ENCODE results near the gene INPPL1. TPM values are rescaled to one million over a fixed set of nuclear protein-coding genes. Genes with fewer than 3 reads are reported as not detected.

Gene INPPL1
- total RNA-seq, 4 donors from 2014 or later = 25.0 to 68.8 (median 41.2) TPM

DNA sequence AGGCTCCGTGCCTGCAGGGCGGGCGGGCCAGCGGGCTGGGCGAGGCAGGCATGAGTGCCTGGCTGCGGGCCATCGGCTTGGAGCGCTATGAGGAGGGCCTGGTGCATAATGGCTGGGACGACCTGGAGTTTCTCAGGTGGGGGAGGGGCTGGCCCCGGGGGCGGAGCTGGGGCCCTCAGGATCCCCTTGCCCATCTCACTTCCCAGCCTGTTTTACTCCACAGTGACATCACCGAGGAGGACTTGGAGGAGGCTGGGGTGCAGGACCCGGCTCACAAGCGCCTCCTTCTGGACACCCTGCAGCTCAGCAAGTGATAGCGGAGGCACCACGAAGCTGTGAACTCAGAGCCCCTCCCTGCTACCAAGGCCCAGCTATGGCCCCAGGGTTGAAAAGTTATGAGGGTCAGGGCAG lies 13.5 kb downstream of the INPPL1 start:
- intact Hi-C loops (cut with DNase I; ENCODE audit: low total_unique reads) = no loop called here
- TF ChIP-seq POLR2A (IDR thresholded peaks at IDR 0.05) = no peak
- TF ChIP-seq, protein P1, sequence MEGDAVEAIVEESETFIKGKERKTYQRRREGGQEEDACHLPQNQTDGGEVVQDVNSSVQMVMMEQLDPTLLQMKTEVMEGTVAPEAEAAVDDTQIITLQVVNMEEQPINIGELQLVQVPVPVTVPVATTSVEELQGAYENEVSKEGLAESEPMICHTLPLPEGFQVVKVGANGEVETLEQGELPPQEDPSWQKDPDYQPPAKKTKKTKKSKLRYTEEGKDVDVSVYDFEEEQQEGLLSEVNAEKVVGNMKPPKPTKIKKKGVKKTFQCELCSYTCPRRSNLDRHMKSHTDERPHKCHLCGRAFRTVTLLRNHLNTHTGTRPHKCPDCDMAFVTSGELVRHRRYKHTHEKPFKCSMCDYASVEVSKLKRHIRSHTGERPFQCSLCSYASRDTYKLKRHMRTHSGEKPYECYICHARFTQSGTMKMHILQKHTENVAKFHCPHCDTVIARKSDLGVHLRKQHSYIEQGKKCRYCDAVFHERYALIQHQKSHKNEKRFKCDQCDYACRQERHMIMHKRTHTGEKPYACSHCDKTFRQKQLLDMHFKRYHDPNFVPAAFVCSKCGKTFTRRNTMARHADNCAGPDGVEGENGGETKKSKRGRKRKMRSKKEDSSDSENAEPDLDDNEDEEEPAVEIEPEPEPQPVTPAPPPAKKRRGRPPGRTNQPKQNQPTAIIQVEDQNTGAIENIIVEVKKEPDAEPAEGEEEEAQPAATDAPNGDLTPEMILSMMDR (IDR thresholded peaks at IDR 0.05) = no peak
- DNase-seq (ENCODE audit: low spot score in 2 of 2) = peak in 1 of 2 donors; percentile 84
- no peak overlapping the region for H3K4me3 ChIP-seq (ENCODE audit: low read depth, poor library complexity, severe bottlenecking)
- WGBS, 2 donors = 26 to 45% methylated on average over 7 to 9 of the region's 16 CpGs

DNA sequence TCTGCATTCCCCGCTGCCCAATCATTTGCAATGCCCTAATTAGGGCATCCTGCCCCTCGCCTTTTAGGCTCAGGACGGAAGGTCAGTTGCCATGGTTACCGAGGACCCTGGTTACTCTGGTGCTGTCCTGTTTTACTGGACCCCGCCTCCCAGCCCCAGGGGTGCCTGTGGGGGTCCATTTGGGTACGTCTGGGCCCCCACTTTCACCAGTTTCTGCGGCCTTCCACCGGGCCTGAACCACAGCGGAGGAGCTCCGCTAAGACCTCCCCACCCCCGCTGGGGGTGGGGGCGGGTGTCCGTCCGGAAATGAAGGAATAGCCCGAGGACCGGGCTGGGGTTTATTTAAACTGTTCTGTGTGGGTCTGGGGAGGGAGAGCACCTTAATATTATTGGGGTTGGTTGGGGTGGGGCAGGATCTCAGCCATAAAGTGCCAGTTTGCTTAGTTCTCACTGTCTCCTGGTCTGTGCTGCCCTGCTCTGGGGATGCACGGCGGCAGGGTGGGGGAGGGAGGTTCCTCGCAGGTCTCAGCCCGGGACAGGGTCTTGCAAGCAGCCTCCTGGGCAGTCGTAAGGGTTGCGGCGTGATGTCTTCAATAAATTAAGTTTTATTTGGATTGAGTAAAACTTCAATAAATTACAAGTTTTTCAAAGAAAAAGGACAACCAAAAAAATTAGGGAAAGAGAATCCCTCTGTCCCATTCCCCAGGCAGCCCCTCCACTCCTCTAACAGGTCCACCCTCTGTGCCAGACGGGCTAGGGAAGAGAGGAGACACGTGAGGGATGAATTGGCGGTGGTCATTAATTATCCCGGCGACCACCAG lies 14.1 kb downstream of the INPPL1 start:
- DNase-seq (ENCODE audit: low spot score in 2 of 2) = peak in 1 of 2 donors; percentile 84
- H3K4me3 ChIP-seq (ENCODE audit: low read depth, poor library complexity, severe bottlenecking) = no peak overlapping the region
- intact Hi-C loops (cut with DNase I; ENCODE audit: low total_unique reads) = no loop called here
- WGBS, 2 donors = 74 to 75% methylated on average over 26 to 28 of the region's 28 CpGs
- TF ChIP-seq, protein P1 (IDR thresholded peaks at IDR 0.05) = no peak
- TF ChIP-seq POLR2A (IDR thresholded peaks at IDR 0.05) = no peak

DNA sequence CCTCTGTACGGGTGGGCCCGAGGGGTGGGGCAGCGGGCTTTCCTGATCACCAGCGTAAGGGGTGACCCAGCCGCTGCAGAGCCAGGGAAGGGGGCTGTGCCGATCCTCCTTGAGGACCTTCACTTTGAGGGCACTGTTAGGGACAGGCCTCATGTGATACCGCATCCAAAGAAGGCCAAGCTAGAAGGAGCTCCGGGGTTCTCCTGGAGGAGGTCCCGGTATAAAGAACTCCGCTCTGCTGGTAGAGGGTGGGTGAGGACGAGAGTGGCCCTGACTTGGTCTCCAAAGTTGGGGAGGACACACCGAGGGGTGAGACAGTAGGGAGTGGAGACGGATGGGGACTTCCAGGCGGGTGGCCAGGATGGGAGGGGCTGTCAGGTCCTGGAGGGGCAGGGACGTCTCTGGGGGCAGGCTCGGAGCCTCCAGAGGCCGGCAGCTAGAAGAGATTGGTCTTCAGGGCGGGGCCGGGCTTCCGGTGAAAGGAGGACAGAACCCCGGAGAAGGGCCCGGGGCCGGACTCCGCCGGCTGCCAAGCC lies 14.8 kb downstream of the INPPL1 start:
- WGBS, 2 donors = 18 to 19% methylated on average over 19 to 21 of the region's 25 CpGs
- TF ChIP-seq, protein P1 (IDR thresholded peaks at IDR 0.05) = no peak
- TF ChIP-seq POLR2A (IDR thresholded peaks at IDR 0.05) = no peak
- H3K4me3 ChIP-seq (ENCODE audit: low read depth, poor library complexity, severe bottlenecking) = no peak overlapping the region
- DNase-seq (ENCODE audit: low spot score in 2 of 2) = peak in 1 of 2 donors; percentile 93
- intact Hi-C loops (cut with DNase I; ENCODE audit: low total_unique reads) = no loop called here

DNA sequence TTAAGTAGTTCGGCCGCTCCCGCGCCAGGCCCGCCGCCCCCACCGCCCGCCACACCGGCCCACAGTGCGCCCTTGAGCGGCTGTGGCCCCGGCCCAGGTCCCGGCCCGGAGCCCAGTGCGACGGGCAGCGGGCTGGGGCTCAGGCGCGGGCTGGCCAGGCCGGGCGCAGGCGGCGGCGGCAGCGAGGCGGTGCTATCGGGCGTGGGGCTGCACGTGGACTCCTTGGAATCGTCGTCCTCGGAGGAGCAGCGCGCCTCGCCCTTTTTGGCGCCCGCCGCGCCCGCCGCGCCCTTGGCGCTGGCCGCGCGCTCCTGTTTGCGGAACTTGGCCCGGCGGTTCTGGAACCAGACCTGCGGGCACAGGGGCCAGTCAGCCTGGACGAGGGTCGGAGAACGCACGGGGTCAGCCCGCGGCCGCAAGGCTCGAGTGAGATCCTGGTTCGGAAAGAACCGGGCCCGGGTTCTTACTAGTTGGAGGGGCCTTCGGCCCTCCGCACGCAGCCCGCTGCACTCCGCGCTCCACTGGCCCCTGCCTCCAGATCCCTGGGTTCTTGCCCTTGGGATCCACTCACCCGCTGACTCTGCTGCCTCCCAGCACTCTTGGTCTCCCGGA lies 15.4 kb downstream of the INPPL1 start:
- 3 to 15% methylated on average over 7 to 30 of the region's 69 CpGs for WGBS, 2 donors

GRCh38 chr11:72240461-72241290 lies 16.1 kb downstream of the INPPL1 start:
- peak in 1 of 2 donors; percentile 84 for DNase-seq (ENCODE audit: low spot score in 2 of 2)
- no peak overlapping the region for H3K4me3 ChIP-seq (ENCODE audit: low read depth, poor library complexity, severe bottlenecking)
- WGBS, 2 donors = 32 to 39% methylated on average over 44 of the region's 44 CpGs
- intact Hi-C loops (cut with DNase I; ENCODE audit: low total_unique reads) = no loop called here
- TF ChIP-seq, protein P1 (IDR thresholded peaks at IDR 0.05) = no peak
- TF ChIP-seq POLR2A (IDR thresholded peaks at IDR 0.05) = no peak

More for the DNA sequence above, 15.4 kb downstream of the INPPL1 start:
- TF ChIP-seq, protein P1 (IDR thresholded peaks at IDR 0.05) = no peak
- TF ChIP-seq POLR2A (IDR thresholded peaks at IDR 0.05) = no peak
- intact Hi-C loops (cut with DNase I; ENCODE audit: low total_unique reads) = no loop called here
- DNase-seq (ENCODE audit: low spot score in 2 of 2) = peak in 1 of 2 donors; percentile 93
- H3K4me3 ChIP-seq (ENCODE audit: low read depth, poor library complexity, severe bottlenecking) = no peak overlapping the region

Measured in lower leg skin (tissue), 4 donors.